ENCODE data around the gene THOC2.
A peak's percentile ranks its signal among the peaks of the same experiment; 100 is the strongest.
"Not testable (repeated sequence)": the region's sequence is repeated elsewhere in the genome, so short reads cannot be mapped to it uniquely, and the experiment has no call there.

Gene THOC2

GRCh38 chrX:123738378-123738940, 5.6 kb upstream of the THOC2 start:
- no peak for DNase-seq (ENCODE audit: low read depth)

GRCh38 chrX:123736333-123736921, 3.6 kb upstream of the THOC2 start:
- peak; percentile 77 for DNase-seq (ENCODE audit: low read depth)

- DNase-seq (ENCODE audit: low read depth), result not testable (repeated sequence)
Measured at GRCh38 chrX:123735137-123735536, 2.3 kb upstream of the THOC2 start.

GRCh38 chrX:123734079-123734478, 1.2 kb upstream of the THOC2 start:
- not testable (repeated sequence) for DNase-seq (ENCODE audit: low read depth)

- DNase-seq (ENCODE audit: low read depth), result no peak
Measured at GRCh38 chrX:123731987-123732669, 724 bp downstream of the THOC2 start.

- no peak for DNase-seq (ENCODE audit: low read depth)
Measured at GRCh38 chrX:123731258-123731986, 1.4 kb downstream of the THOC2 start.

GRCh38 chrX:123728554-123728953, 4.3 kb downstream of the THOC2 start:
- no peak for DNase-seq (ENCODE audit: low read depth)

- DNase-seq (ENCODE audit: low read depth), result no peak
Measured at GRCh38 chrX:123728016-123728415, 4.8 kb downstream of the THOC2 start.

GRCh38 chrX:123722193-123722592, 10.7 kb downstream of the THOC2 start:
- DNase-seq (ENCODE audit: low read depth), result not testable (repeated sequence)

GRCh38 chrX:123720486-123720885, 12.4 kb downstream of the THOC2 start:
- DNase-seq (ENCODE audit: low read depth), result no peak

GRCh38 chrX:123713841-123714240, 19.0 kb downstream of the THOC2 start:
- no peak for DNase-seq (ENCODE audit: low read depth)

GRCh38 chrX:123713434-123713833, 19.4 kb downstream of the THOC2 start:
- no peak for DNase-seq (ENCODE audit: low read depth)

- not testable (repeated sequence) for DNase-seq (ENCODE audit: low read depth)
Measured at GRCh38 chrX:123711201-123711600, 21.7 kb downstream of the THOC2 start.

GRCh38 chrX:123704781-123705180, 28.1 kb downstream of the THOC2 start:
- DNase-seq (ENCODE audit: low read depth), result no peak

- DNase-seq (ENCODE audit: low read depth), result no peak
Measured at GRCh38 chrX:123698979-123699520, 33.8 kb downstream of the THOC2 start.

- DNase-seq (ENCODE audit: low read depth), result no peak
Measured at GRCh38 chrX:123696334-123696733, 36.5 kb downstream of the THOC2 start.

GRCh38 chrX:123695242-123695641, 37.6 kb downstream of the THOC2 start:
- DNase-seq (ENCODE audit: low read depth), result no peak

GRCh38 chrX:123691776-123692175, 41.1 kb downstream of the THOC2 start:
- DNase-seq (ENCODE audit: low read depth), result no peak

- no peak for DNase-seq (ENCODE audit: low read depth)
Measured at GRCh38 chrX:123688524-123688923, 44.3 kb downstream of the THOC2 start.

- DNase-seq (ENCODE audit: low read depth), result no peak
Measured at GRCh38 chrX:123685232-123685631, 47.6 kb downstream of the THOC2 start.

- no peak for DNase-seq (ENCODE audit: low read depth)
Measured at GRCh38 chrX:123682186-123682585, 50.7 kb downstream of the THOC2 start.

GRCh38 chrX:123679733-123680460, 53.0 kb downstream of the THOC2 start:
- not testable (repeated sequence) for DNase-seq (ENCODE audit: low read depth)

Measured in HS-5 (cell line).